Measurements from ENCODE around the gene MRPL47.
"Not testable (repeated sequence)": the region's sequence is repeated elsewhere in the genome, so short reads cannot be mapped to it uniquely, and the experiment has no call there.

MRPL47 gene

GRCh38 chr3:179604321-179605078 lies at the start of gene MRPL47, which contains the start of gene NDUFB5:
TSS of gene MRPL47 (minus strand) at chr3:179604638. CDS start at chr3:179604624, 14 bp downstream.
TSS of gene NDUFB5 (plus strand) at chr3:179604794. CDS start at chr3:179604816, 22 bp downstream.
- DNase-seq = peak; percentile 82 to 97

GRCh38 chr3:179653096-179653797 lies 48.8 kb upstream of the MRPL47 start:
- peak; percentile 11 to 57 for DNase-seq

GRCh38 chr3:179652447-179653095 lies 48.1 kb upstream of the MRPL47 start, which contains the start of gene USP13:
TSS of gene USP13 (plus strand) at chr3:179653040. CDS start at chr3:179653226, 186 bp downstream.
- DNase-seq = peak; percentile 29 to 77

- no peak for DNase-seq
Observed at GRCh38 chr3:179651687-179652446, 47.4 kb upstream of the MRPL47 start.

GRCh38 chr3:179646177-179646576 lies 41.7 kb upstream of the MRPL47 start:
- no peak for DNase-seq

GRCh38 chr3:179643837-179644236 lies 39.4 kb upstream of the MRPL47 start:
- DNase-seq = not testable (repeated sequence)

- DNase-seq = no peak
Observed at GRCh38 chr3:179642871-179643270, 38.4 kb upstream of the MRPL47 start.

GRCh38 chr3:179640469-179640868 lies 36.0 kb upstream of the MRPL47 start:
- DNase-seq = no peak

GRCh38 chr3:179630753-179631451 lies 26.5 kb upstream of the MRPL47 start:
- no peak for DNase-seq

GRCh38 chr3:179624451-179624850 lies 20.0 kb upstream of the MRPL47 start:
- no peak for DNase-seq

GRCh38 chr3:179622023-179622422 lies 17.6 kb upstream of the MRPL47 start:
- DNase-seq = no peak

GRCh38 chr3:179615458-179616173 lies 11.2 kb upstream of the MRPL47 start:
- DNase-seq = no peak

GRCh38 chr3:179613807-179614206 lies 9.4 kb upstream of the MRPL47 start:
- peak in 1 of 2 experiments; percentile 9 for DNase-seq

GRCh38 chr3:179610066-179610465 lies 5.6 kb upstream of the MRPL47 start:
- DNase-seq = no peak

- DNase-seq = no peak
Observed at GRCh38 chr3:179608931-179609720, 4.7 kb upstream of the MRPL47 start.

GRCh38 chr3:179606534-179607085 lies 2.2 kb upstream of the MRPL47 start:
- DNase-seq = no peak

GRCh38 chr3:179603831-179604230 lies 607 bp downstream of the MRPL47 start:
- DNase-seq = peak in 1 of 2 experiments; percentile 60

GRCh38 chr3:179603321-179603720 lies 1.1 kb downstream of the MRPL47 start:
- DNase-seq = no peak

GRCh38 chr3:179599531-179599930 lies 4.9 kb downstream of the MRPL47 start:
- no peak for DNase-seq

- no peak for DNase-seq
Observed at GRCh38 chr3:179591313-179591712, 13.1 kb downstream of the MRPL47 start.

All from SW 1271 (cell line).